GM21515 (cell line): ENCODE measurements around the gene CCR5AS.
"Not testable (repeated sequence)": the region's sequence is repeated elsewhere in the genome, so short reads cannot be mapped to it uniquely, and the experiment has no call there.

Experiments used
- ATAC-seq: cut with Tn5 transposase; IDR thresholded peaks from one replicate; pipeline ENCODE4 v1.9.1; 2021; ENCODE audit not compliant: unreplicated experiment

The CCR5AS gene

DNA sequence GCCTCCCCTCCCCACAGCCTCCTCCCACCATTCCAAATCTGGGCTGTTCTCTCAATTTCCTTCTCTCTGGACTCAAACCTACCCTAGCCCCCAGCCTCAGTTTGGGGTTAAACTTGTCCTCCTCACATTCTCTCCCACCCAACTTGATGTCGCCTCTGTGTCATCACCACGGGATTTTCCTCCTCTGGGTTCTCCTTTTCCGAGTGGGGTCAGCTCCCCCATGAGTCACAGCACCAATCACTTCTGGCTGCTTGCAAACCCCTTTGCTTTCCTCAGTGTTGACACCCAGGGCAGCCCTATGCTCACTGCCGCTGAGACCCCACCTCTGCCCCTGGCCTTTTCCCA is 451 bp downstream of the CCR5AS start:
- ATAC-seq, result no peak

DNA sequence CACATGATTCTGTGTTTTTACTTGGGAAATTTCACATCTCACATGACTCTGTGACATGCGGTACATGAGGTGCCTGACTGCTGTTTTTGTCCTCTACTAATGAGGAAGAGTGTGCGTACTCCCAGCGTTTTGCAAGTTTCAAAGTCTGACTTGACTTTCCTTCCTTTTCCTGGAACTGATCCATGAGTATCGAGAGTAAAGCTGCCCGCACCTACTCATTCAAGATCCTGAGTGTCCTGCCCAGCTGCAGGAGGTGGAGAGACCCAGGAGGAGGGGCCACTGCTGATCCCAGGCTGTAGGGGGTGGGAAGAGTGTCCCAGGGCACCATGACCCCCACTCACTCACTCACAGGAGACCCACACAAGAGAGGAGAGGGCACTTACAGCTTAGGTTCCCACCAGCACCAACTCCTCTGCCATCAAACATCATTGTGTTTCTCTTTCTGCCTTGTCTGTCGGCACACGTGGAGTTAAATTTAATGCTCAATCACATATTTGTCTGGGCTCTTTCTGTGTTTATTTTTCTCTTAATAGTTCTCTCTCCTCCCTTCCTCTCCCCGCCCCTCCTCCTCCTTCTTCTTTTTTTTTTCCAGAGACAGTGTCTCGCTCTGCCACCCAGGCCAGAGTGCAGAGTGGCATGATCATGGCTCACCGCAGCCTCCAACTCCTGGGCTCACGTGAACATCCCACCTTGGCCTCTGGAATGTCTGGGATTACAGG is 1.4 kb downstream of the CCR5AS start:
- ATAC-seq, result no peak

DNA sequence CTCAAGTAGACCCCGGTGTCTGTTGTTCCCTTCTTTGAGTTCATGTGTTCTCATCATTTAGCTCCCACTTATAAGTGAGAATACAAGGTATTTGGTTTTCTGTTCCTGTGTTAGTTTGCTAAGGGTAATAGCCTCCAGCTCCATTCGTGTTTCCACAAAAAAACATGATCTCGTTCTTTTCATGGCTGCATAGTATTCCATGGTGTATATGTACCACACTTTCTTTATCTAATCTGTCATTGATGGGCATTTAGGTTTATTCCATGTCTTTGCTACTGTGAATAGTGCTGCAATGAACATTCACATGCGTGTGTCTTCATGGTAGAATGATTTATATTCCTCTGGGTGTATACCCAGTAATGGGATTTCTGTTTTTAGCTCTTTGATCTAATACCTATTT is 4.0 kb downstream of the CCR5AS start:
- ATAC-seq, result not testable (repeated sequence)

DNA sequence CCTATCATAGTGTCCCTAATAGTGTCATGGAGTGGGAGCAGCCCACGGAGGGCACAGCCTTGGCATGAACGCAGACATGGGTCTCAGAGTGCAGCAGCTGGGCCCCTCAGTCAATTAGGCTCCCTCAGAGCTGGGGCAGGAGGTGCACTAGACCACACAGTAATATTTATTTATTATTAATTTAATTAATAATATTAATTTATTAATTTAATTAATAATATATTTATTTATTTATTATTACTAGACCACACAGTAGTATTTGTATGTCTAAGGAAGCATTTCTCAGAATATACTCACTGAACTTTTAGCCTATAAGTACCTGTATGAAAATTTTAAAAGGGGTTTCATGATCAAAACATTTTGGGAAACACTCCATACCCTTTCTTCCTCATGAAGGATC is 5.3 kb downstream of the CCR5AS start:
- ATAC-seq, result no peak

DNA sequence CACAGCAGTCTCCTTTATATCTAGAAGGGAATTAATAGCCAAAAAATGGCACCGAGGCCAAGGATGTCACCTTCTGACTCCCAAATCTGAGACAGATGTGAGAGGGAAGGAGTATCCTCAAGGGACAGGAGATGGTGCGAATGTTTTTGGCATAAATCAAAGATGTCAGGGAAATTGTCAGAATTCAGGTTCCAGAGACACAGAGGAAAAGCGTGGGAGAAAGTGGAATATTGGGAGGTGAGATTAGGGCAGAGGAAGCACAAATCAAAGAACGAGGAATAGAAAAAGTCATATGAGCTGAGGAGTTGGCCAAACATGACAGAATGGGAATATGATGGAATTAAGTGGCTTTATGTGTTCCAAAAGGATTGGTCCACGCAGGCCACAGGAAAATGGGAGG is 6.0 kb downstream of the CCR5AS start:
- ATAC-seq, result no peak

DNA sequence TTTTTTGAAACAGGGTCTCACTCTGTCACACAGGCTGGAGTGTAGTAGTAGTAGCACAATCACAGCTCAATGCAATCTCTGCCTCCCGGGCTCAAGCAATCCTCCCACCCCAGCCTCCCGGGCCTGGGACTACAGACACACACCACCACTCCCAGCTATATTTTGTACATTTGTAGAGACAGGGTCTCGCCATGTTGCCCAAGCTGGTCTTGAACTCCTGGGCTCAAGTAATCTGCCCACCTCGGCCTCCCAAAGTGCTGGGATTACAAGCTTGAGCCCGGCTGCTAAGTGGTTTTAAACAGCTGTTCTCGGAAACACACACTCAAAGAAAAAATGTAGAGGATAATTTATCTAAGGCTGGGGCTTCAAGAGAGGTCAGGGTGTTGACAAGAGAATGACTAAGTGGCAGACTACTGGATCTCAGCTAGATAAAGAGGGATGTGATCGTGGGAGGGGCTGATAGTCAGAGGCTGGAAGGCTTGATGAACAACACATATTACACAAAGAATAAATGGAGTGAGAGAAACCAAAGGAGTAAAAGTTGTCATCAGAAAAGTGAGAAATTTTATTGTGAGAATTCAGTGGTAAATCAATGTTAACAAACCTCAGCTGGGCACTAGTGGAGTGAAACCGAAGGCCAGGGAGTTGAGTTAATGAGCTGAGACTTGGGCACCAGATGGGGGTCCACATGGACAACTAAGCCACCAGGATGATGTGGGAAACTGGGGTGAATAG is 6.7 kb downstream of the CCR5AS start:
- ATAC-seq, result no peak

DNA sequence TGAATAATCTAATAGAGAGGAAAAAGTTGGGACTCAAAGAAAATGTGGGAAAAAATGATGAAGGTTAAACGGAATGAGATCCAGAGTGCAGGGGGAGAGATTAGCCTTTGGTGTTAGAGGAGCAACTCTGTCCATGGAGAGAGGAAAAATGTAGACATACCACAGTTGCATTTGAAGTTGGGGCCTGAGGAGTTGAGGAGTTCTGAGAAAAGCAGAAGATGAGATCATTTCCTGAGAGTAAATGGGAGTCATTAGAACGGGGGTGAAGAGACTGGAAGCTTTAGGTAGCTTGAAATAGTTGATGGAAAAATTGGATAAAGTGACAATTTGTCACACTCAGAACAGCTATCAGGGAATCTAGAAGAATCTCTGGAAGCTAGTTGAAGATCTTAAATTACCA is 7.3 kb downstream of the CCR5AS start:
- no peak for ATAC-seq

DNA sequence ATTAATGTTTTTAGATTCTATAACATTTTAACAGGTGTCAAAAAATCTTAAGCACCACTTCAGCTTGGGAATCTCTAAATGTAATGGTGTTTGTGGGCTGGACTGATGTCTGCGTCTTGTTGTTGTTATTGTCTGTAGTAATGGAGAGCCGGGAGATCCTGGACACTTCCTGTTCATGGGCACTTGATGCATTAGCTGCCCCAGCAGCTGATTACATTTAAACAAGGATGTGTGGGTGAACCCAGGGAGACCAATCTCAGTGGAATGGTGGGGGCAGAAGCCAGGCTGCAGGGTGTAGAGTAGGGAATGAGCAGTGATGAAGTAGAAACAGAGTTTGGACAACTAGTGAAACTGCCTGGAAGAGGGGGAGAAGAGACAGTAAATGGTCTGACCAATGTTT is 7.8 kb downstream of the CCR5AS start:
- ATAC-seq, result no peak

DNA sequence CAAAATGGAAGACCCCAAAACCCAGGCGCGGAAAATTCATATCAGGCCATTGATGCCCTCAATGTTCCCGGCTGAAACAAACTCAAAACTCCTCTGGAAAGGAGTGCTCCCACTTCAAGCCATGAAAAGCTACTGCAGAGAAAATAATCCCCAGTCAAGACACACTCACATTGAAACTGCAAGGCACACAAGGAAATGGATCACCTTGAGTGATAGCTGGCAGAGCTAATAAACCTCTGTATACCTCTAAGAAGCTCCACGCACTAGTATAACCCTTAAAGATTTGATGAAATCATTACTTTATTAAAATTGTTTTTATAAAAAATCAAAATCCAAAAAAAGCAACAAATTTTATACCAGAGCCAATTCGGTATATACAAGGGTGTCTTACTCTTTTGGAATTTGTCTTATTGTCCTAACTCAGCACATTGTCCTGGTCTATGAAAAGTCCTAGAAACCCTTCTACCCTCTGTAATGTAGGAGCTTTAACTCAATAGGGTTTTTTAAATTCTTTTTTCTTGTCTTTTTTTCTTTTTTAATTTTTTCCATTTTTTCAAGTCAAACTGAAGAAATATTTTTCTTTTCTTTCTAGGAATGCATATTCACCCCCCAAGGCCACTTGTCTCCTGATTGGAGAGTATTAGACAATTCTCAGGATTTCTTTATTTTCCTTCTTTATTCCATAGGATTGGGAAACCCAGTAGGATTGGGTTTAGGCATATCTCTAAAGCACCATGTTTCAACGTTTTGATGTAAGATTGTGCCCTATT is 8.5 kb downstream of the CCR5AS start:
- no peak for ATAC-seq

DNA sequence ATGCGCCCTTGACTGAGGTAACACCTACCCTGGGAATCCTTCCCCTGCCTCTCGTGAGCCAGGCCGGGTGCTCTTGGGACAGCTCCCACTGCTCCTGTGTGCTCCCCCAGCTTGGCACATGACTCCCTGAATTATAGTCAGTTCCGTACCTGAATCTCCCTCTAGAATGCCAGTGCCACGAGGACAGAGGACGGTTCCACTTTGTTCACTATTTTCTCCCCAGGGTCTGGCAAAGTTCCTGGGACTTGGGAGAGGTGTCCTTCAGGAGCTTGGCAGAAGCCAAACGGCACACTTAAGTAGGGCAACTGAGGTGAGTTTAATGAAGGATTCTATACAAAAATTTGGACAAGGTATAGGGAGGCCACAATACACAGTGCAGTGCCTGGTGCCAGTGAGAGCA is 9.8 kb downstream of the CCR5AS start:
- ATAC-seq, result no peak

DNA sequence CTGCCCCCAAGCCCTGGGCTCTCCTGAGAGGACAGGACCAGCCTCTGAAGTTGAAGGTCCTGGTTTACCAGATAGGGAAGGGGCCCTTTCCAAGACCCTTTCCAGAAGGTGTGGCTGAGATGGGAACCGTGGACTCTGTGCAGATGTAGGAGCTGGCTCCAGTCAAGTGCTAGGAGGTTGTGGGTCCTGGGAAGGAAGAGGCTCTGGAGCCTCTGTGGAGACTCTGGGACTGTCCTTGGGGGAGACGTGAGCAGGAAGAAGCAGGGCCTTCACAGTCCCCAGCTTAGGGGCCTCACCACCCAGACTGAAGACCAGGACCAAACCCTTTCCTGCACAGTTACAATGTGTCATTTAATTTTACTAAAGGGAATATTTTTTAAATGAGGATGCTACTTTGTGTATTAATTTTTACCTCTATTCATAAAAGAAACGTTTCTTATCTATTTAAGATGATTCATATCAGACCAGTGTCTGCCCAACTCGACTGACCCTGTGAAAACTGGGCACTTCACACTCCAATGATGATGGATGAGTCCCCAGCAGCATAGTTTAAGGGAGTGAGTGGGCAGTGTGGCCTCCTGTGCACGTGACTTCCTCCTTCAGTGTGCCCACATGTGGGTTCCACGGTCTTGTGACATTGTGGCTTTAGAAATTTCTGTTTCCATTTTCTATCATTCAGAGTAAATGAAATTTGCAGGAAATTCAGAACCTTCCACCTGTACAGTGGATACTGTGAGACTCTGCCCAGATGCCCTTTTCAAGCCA is 10.9 kb downstream of the CCR5AS start:
- ATAC-seq, result no peak

DNA sequence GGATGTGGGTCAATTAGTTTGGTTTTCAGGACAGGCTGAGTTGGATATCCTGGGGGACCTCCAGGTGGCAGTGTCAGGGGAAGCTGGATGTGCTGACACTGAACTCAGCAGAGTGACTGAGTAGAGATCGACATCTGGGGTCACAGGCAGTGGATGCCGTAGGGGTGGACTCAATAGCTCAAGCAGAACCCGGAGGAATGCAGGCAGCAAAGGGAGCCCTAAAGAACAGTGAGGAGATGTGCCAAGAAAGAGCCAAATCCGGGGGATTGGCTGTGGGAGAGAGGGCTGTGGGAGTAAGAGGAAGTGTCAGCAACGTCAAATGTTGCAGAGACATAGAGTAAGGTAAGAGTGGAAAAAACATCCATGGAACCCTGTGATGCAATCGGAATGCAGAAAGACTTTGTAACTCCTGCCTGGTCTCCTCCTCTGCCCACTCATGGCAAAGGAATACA is 11.6 kb downstream of the CCR5AS start:
- ATAC-seq, result no peak

DNA sequence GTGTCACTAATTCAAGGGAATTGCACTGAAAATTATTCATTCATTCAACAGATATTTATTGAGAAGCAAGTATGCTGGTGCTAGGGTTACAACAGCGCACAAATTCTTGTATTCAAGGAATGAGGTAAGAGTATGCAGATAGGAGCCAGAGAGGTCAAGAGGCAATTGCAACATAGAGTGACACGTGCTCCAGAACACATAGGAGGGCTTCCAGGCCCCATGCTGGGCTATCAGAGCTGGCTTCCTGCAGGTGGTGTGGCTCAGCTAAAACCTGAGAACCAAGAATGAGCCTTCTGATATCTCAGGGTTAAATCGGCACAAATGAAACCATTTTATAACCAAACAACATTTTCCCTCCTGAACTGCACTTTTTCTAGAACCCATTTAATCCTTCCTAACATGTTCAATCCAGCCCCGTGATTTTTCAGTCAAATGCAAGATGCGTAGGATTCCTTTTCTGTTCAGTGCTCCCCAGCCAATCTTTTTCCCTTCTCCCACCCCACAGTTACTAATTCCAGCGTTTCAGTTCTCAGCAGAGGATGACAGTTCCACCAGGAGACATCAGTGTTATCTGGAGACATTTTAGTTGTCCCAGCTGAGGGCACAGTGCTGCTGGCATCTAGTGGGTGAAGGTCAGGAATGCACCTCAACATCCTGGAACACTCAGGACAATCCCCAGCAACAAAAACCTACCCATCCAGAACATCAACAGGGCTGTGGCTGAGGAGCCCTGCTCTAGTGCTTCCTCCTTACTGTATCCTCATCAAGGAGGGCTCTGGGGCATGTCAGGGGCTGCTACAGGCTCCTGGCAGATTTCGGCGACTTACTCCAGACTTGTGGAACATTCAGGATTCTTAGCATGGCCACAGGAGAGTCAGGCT is 13.1 kb downstream of the CCR5AS start:
- no peak for ATAC-seq

DNA sequence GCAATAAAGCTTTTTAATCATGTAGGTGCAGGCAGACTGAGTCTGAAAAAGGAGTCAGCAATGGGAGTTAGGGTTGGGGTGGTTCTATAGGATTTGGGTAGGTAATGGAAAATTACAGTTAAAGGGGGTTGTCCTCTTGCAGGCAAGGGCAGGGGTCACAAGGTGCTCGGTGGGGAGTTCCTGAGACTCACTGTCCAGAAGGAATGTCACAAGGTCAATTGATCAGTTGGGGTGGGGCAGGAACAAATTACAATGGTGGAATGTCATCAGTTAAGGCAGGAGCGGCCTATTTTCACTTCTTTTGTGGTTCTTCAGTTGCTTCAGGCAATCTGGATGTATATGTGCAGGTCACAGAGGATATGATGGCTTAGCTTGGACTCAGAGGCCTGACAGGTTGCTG is 13.9 kb downstream of the CCR5AS start:
- no peak for ATAC-seq

DNA sequence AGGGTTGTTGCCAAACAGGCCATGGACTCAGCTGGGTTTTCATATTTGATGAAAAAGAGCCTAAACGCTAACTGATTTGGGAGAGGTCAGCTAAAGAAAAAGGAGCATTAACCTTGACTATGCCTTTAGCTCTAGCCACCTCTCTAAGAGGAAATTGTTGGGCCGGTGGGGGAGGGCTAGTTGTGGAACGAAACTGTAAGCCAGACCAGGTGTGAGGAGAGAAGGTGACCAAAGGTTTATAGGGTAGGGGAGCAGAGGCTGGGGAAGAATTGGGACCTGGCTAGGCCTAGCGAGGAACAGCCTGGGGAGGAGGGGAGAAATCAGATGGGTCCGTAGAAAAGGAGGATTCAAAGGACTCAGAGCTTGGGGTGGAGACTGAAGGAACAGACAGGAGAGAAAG is 15.3 kb downstream of the CCR5AS start:
- not testable (repeated sequence) for ATAC-seq

DNA sequence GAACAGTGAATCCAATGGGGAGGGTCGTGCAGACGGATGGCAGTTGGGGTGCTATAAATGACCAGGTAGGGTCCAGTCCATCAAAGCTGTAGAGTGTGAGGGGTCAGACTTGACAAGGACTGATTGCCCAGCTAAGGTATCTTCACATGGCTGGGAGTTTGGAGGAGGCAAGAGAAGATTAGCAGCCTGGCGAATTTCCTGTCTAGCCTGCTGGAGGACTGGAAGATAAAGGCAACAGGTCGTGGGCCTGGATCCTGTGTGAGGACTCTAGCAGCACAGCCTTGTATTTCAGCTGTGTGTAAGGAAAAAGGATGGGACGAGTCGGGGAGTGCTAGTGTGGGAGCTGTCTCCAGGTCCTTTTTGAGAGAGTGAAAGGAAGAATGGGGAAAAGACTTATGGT is 17.6 kb downstream of the CCR5AS start:
- ATAC-seq, result no peak

DNA sequence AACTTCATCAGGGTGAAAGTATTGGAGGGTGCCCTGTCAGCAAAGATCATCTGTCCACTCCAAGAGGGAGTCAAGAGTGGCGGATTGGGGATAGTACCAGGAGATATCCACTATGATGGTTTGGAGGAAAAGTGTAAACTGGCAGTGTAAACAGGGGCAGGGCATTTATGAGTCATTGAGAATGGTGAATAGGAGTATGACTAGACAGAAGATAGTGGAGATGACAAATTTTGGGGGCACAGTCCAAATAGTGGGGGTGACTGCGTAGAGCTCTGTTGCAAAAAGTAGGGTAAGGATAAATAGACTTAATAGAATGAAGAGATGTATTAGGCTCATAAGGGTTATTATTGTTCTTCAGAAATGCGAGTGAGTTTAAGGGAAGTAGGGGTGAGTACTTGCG is 18.0 kb downstream of the CCR5AS start:
- ATAC-seq, result not testable (repeated sequence)

DNA sequence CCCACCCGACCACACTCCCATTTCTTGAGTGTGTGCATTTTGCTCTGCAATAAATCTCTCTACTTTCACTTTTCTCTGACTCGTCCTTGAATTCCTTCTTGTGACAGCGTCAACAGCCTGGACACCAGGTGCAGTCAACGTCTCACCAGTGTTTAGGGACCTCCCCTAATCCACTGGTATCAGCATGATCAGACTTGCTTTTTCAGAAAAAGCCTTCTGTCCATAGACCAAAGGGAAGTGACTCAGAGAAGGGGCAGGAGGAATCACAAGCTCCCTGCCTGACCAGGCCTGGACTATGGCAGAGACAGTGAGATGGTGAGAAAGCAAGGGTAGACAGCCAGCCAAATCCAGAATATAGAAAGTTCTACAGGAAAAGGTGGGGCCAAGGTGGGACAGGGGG is 20.7 kb downstream of the CCR5AS start:
- ATAC-seq, result no peak

DNA sequence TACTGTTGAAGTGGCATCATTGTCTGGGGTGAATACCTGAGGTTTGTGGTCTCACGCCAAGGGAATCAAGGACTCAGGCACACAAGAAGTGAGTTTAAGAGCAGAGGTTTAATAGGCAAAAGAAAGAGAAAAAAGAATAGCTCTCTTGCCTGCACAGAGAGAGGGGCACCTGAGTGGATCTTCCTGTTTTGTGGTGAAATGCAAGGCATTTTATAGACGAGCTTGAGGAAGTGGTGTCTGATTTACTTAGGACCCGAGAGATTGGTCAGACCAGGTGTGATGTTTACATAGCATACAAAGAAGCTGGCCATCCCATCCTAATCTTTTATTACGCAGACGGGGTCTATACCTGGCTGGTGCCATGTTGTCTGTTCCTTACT is 22.9 kb downstream of the CCR5AS start:
- ATAC-seq, result no peak

DNA sequence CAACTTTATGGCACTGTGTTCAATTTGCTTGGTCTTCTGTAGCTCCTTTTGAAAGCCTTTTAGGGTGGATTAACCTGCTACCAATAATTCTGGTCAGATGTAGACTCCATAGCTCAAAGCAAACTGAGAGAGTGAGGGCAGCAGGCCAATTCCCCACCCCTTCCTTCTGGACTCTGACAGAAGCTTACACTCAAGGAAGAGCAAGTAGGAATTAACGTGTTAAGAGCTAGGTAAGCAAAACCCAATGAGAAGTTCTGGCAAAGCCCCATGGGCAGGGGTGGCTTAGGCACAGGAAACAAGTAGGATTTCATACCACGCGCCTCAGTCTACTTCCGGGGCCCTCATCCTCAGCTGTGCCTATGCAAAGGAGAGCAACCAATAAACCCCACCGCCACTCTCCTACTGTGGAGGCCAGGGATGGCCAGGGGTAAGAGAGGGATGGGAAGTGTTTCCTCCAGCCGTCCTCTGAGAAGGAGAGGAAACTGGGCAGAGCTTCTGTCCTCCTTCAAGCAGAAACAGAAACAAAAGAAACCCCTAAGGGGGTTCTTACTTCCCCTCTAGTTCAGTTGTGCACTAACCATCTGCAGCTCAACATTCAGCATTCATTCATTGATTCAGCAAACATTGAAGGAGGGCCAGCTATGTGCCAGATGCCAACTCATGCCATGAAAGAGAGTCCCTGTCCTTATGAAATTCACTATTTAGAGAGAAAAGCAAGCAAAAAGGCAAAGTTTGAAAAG is 23.5 kb downstream of the CCR5AS start:
- ATAC-seq, result no peak
